ENCODE measurements around the gene BMPR2. TPM values are rescaled to one million over a fixed set of nuclear protein-coding genes. Genes with fewer than 3 reads are reported as not detected.
"Not testable (repeated sequence)": the region's sequence is repeated elsewhere in the genome, so short reads cannot be mapped to it uniquely, and the experiment has no call there.

Gene BMPR2
- polyA plus RNA-seq, 1 donor (not counting 4 experiments of a cell fraction or from before 2014, with no cell fraction given) = 31.9 TPM

GRCh38 chr2:202495230-202495604, 119.1 kb downstream of the BMPR2 start:
- H3K27ac ChIP-seq (ENCODE audit: control insufficient read depth, insufficient read depth, low read length) = no peak overlapping the region
- no peaks in the 10 kb centered on the region for H3K4me1 ChIP-seq (ENCODE audit: control insufficient read depth, extremely low read depth, insufficient read depth, low read length)
- no peak overlapping the region for H2AFZ ChIP-seq (ENCODE audit: control insufficient read depth, low read length)
- no peaks in the 10 kb centered on the region for H3K79me2 ChIP-seq (ENCODE audit: control insufficient read depth, insufficient read depth, low read length)
- no peaks in the 10 kb centered on the region for H3K36me3 ChIP-seq (ENCODE audit: control insufficient read depth in 2 of 2, extremely low read depth in 1 of 2, insufficient read depth in 2 of 2, low read length in 2 of 2)
- dilution Hi-C loops (cut with MboI; ENCODE audit: extremely low pct_ligation_motif_present, low sequenced_read_pairs) = no loop called here
- no peaks in the 10 kb centered on the region for H3K9me3 ChIP-seq (ENCODE audit: control insufficient read depth, low read depth, low read length)
- TF ChIP-seq EZH2 (IDR thresholded peaks at IDR 0.05; ENCODE audit: low read length) (no peak), CTCF (optimal IDR thresholded peaks at IDR 0.05 in 1 of 3, IDR thresholded peaks at IDR 0.05 in 1 of 3, conservative IDR thresholded peaks at IDR 0.05 in 1 of 3; ENCODE audit: extremely low read depth in 1 of 3, insufficient read depth in 2 of 3, low read length in 3 of 3) (no peak)
- H3K4me2 ChIP-seq (ENCODE audit: control insufficient read depth, extremely low read depth, insufficient read depth, low read depth, low read length) = no peak overlapping the region
- H3K27me3 ChIP-seq (ENCODE audit: control insufficient read depth, extremely low read depth, insufficient read depth, low read length) = no peaks in the 10 kb centered on the region
- no peaks in the 10 kb centered on the region for H4K20me1 ChIP-seq (ENCODE audit: control insufficient read depth, extremely low read depth, insufficient read depth, low read length)
- no peak overlapping the region for H3K4me3 ChIP-seq (ENCODE audit: control insufficient read depth in 2 of 3, extremely low read depth in 1 of 3, insufficient read depth in 2 of 3, low read depth in 1 of 3, low read length in 3 of 3)
- no peak overlapping the region for H3K9ac ChIP-seq (ENCODE audit: control insufficient read depth, extremely low read depth, insufficient read depth, low read length)
- no peaks in the 10 kb centered on the region for H3K9me1 ChIP-seq (ENCODE audit: control insufficient read depth, extremely low read depth, insufficient read depth, low read length)
- no peak for DNase-seq (ENCODE audit: low read depth, low spot score)
- FAIRE-seq = no peak

GRCh38 chr2:202496835-202497472, 120.8 kb downstream of the BMPR2 start:
- DNase-seq (ENCODE audit: low read depth, low spot score); H4K20me1 ChIP-seq (ENCODE audit: control insufficient read depth, extremely low read depth, insufficient read depth, low read length); H3K9me1 ChIP-seq (ENCODE audit: control insufficient read depth, extremely low read depth, insufficient read depth, low read length); H3K4me2 ChIP-seq (ENCODE audit: control insufficient read depth, extremely low read depth, insufficient read depth, low read depth, low read length); H2AFZ ChIP-seq (ENCODE audit: control insufficient read depth, low read length); H3K4me3 ChIP-seq (ENCODE audit: control insufficient read depth in 2 of 3, extremely low read depth in 1 of 3, insufficient read depth in 2 of 3, low read depth in 1 of 3, low read length in 3 of 3); dilution Hi-C loops (cut with MboI; ENCODE audit: extremely low pct_ligation_motif_present, low sequenced_read_pairs); FAIRE-seq; H3K27me3 ChIP-seq (ENCODE audit: control insufficient read depth, extremely low read depth, insufficient read depth, low read length); H3K79me2 ChIP-seq (ENCODE audit: control insufficient read depth, insufficient read depth, low read length); H3K9me3 ChIP-seq (ENCODE audit: control insufficient read depth, low read depth, low read length); H3K27ac ChIP-seq (ENCODE audit: control insufficient read depth, insufficient read depth, low read length); H3K36me3 ChIP-seq (ENCODE audit: control insufficient read depth in 2 of 2, extremely low read depth in 1 of 2, insufficient read depth in 2 of 2, low read length in 2 of 2); H3K4me1 ChIP-seq (ENCODE audit: control insufficient read depth, extremely low read depth, insufficient read depth, low read length); H3K9ac ChIP-seq (ENCODE audit: control insufficient read depth, extremely low read depth, insufficient read depth, low read length): not testable (repeated sequence)

GRCh38 chr2:202497473-202497866, 121.3 kb downstream of the BMPR2 start:
- H3K27me3 ChIP-seq (ENCODE audit: control insufficient read depth, extremely low read depth, insufficient read depth, low read length); H3K4me3 ChIP-seq (ENCODE audit: control insufficient read depth in 2 of 3, extremely low read depth in 1 of 3, insufficient read depth in 2 of 3, low read depth in 1 of 3, low read length in 3 of 3); H3K9me3 ChIP-seq (ENCODE audit: control insufficient read depth, low read depth, low read length); DNase-seq (ENCODE audit: low read depth, low spot score); H3K4me1 ChIP-seq (ENCODE audit: control insufficient read depth, extremely low read depth, insufficient read depth, low read length); H3K9me1 ChIP-seq (ENCODE audit: control insufficient read depth, extremely low read depth, insufficient read depth, low read length); dilution Hi-C loops (cut with MboI; ENCODE audit: extremely low pct_ligation_motif_present, low sequenced_read_pairs); H2AFZ ChIP-seq (ENCODE audit: control insufficient read depth, low read length); H3K36me3 ChIP-seq (ENCODE audit: control insufficient read depth in 2 of 2, extremely low read depth in 1 of 2, insufficient read depth in 2 of 2, low read length in 2 of 2); H3K4me2 ChIP-seq (ENCODE audit: control insufficient read depth, extremely low read depth, insufficient read depth, low read depth, low read length); H3K9ac ChIP-seq (ENCODE audit: control insufficient read depth, extremely low read depth, insufficient read depth, low read length); H3K79me2 ChIP-seq (ENCODE audit: control insufficient read depth, insufficient read depth, low read length); FAIRE-seq; H3K27ac ChIP-seq (ENCODE audit: control insufficient read depth, insufficient read depth, low read length); H4K20me1 ChIP-seq (ENCODE audit: control insufficient read depth, extremely low read depth, insufficient read depth, low read length): not testable (repeated sequence)

- H3K27ac ChIP-seq (ENCODE audit: control insufficient read depth, insufficient read depth, low read length); H3K9me1 ChIP-seq (ENCODE audit: control insufficient read depth, extremely low read depth, insufficient read depth, low read length); FAIRE-seq; dilution Hi-C loops (cut with MboI; ENCODE audit: extremely low pct_ligation_motif_present, low sequenced_read_pairs); H3K9me3 ChIP-seq (ENCODE audit: control insufficient read depth, low read depth, low read length); H3K79me2 ChIP-seq (ENCODE audit: control insufficient read depth, insufficient read depth, low read length); DNase-seq (ENCODE audit: low read depth, low spot score); H3K9ac ChIP-seq (ENCODE audit: control insufficient read depth, extremely low read depth, insufficient read depth, low read length); H2AFZ ChIP-seq (ENCODE audit: control insufficient read depth, low read length); H3K4me2 ChIP-seq (ENCODE audit: control insufficient read depth, extremely low read depth, insufficient read depth, low read depth, low read length); H4K20me1 ChIP-seq (ENCODE audit: control insufficient read depth, extremely low read depth, insufficient read depth, low read length); H3K27me3 ChIP-seq (ENCODE audit: control insufficient read depth, extremely low read depth, insufficient read depth, low read length); H3K36me3 ChIP-seq (ENCODE audit: control insufficient read depth in 2 of 2, extremely low read depth in 1 of 2, insufficient read depth in 2 of 2, low read length in 2 of 2); H3K4me1 ChIP-seq (ENCODE audit: control insufficient read depth, extremely low read depth, insufficient read depth, low read length); H3K4me3 ChIP-seq (ENCODE audit: control insufficient read depth in 2 of 3, extremely low read depth in 1 of 3, insufficient read depth in 2 of 3, low read depth in 1 of 3, low read length in 3 of 3): not testable (repeated sequence)
Observed at GRCh38 chr2:202499841-202500240, 123.7 kb downstream of the BMPR2 start.

Data from keratinocyte (primary cell).